Skeletal muscle satellite cell (primary cell): Measurements from ENCODE around the gene EEFSEC.

ENCODE experiments used
- H3K27me3 ChIP-seq: 2 replicates; pipeline ENCODE4 v1.7.0; 2013; ENCODE audit warnings: low read length; ENCODE audit not compliant: control insufficient read depth, insufficient read depth
- H3K36me3 ChIP-seq: 2 replicates; pipeline ENCODE4 v1.7.0; 2013; ENCODE audit warnings: mild to moderate bottlenecking, control low read depth, low read length; ENCODE audit not compliant: insufficient read depth
- H3K4me1 ChIP-seq: 2 replicates; pipeline ENCODE4 v1.7.0; 2013; ENCODE audit warnings: low read length; ENCODE audit not compliant: control insufficient read depth, insufficient read depth
- H3K4me2 ChIP-seq: 2 replicates; pipeline ENCODE4 v1.7.0; 2013; ENCODE audit warnings: mild to moderate bottlenecking, low read length
- H3K4me3 ChIP-seq: 2 replicates; pipeline ENCODE4 v1.7.0; 2013; ENCODE audit warnings: low read length
- H3K9ac ChIP-seq: 2 replicates; pipeline ENCODE4 v1.7.0; 2013; ENCODE audit warnings: mild to moderate bottlenecking, low read depth, low read length, moderate library complexity
- H3K9me3 ChIP-seq: replicated peaks from 2 replicates; pipeline ENCODE4 v1.7.0; 2013; ENCODE audit warnings: mild to moderate bottlenecking, control low read depth, low read length

Gene EEFSEC

GRCh38 chr3:128175768-128176167 is 22.5 kb downstream of the EEFSEC start:
- Histone ChIP-seq H3K9me3 (no peaks in the 10 kb centered on the region), H3K4me2 (no peak overlapping the region), H3K36me3 (no peaks in the 10 kb centered on the region), H3K4me3 (no peak overlapping the region), H3K4me1 (no peaks in the 10 kb centered on the region), H3K9ac (no peak overlapping the region), H3K27me3 (no peaks in the 10 kb centered on the region)

GRCh38 chr3:128176276-128176833 is 23.1 kb downstream of the EEFSEC start:
- Histone ChIP-seq H3K27me3 (no peaks in the 10 kb centered on the region), H3K4me2 (no peak overlapping the region), H3K9ac (no peak overlapping the region), H3K9me3 (no peaks in the 10 kb centered on the region), H3K4me1 (no peaks in the 10 kb centered on the region), H3K36me3 (no peaks in the 10 kb centered on the region), H3K4me3 (no peak overlapping the region)

- H3K27me3 ChIP-seq: no peaks in the 10 kb centered on the region
- H3K9me3 ChIP-seq: no peaks in the 10 kb centered on the region
- no peak overlapping the region for H3K9ac ChIP-seq
- no peaks in the 10 kb centered on the region for H3K36me3 ChIP-seq
- H3K4me2 ChIP-seq: no peak overlapping the region
- no peaks in the 10 kb centered on the region for H3K4me1 ChIP-seq
- no peak overlapping the region for H3K4me3 ChIP-seq
These were observed 24.6 kb downstream of the EEFSEC start for GRCh38 chr3:128177865-128178264.

GRCh38 chr3:128178782-128179483 is 25.7 kb downstream of the EEFSEC start:
- no peaks in the 10 kb centered on the region for H3K4me1 ChIP-seq
- H3K9me3 ChIP-seq: no peaks in the 10 kb centered on the region
- no peak overlapping the region for H3K4me2 ChIP-seq
- no peak overlapping the region for H3K9ac ChIP-seq
- H3K27me3 ChIP-seq: no peaks in the 10 kb centered on the region
- no peaks in the 10 kb centered on the region for H3K36me3 ChIP-seq
- H3K4me3 ChIP-seq: no peak overlapping the region

GRCh38 chr3:128179484-128179819 is 26.2 kb downstream of the EEFSEC start:
- H3K36me3 ChIP-seq: no peaks in the 10 kb centered on the region
- H3K27me3 ChIP-seq: no peaks in the 10 kb centered on the region
- H3K9me3 ChIP-seq: no peaks in the 10 kb centered on the region
- no peak overlapping the region for H3K9ac ChIP-seq
- H3K4me2 ChIP-seq: no peak overlapping the region
- no peaks in the 10 kb centered on the region for H3K4me1 ChIP-seq
- H3K4me3 ChIP-seq: no peak overlapping the region

GRCh38 chr3:128180436-128180835 is 27.2 kb downstream of the EEFSEC start:
- Histone ChIP-seq H3K4me1 (no peaks in the 10 kb centered on the region), H3K4me2 (no peak overlapping the region), H3K27me3 (no peaks in the 10 kb centered on the region), H3K9me3 (no peaks in the 10 kb centered on the region), H3K9ac (no peak overlapping the region), H3K36me3 (no peaks in the 10 kb centered on the region), H3K4me3 (no peak overlapping the region)

GRCh38 chr3:128180913-128181312 is 27.6 kb downstream of the EEFSEC start:
- no peaks in the 10 kb centered on the region for H3K36me3 ChIP-seq
- H3K4me1 ChIP-seq: no peaks in the 10 kb centered on the region
- no peak overlapping the region for H3K9ac ChIP-seq
- no peak overlapping the region for H3K4me2 ChIP-seq
- no peaks in the 10 kb centered on the region for H3K9me3 ChIP-seq
- H3K4me3 ChIP-seq: no peak overlapping the region
- H3K27me3 ChIP-seq: no peaks in the 10 kb centered on the region

- Histone ChIP-seq H3K27me3 (no peaks in the 10 kb centered on the region), H3K9ac (no peak overlapping the region), H3K36me3 (no peaks in the 10 kb centered on the region), H3K4me3 (no peak overlapping the region), H3K4me1 (no peaks in the 10 kb centered on the region), H3K9me3 (no peaks in the 10 kb centered on the region), H3K4me2 (no peak overlapping the region)
These were observed 29.4 kb downstream of the EEFSEC start for GRCh38 chr3:128182656-128183055.

- no peak overlapping the region for H3K4me2 ChIP-seq
- no peaks in the 10 kb centered on the region for H3K36me3 ChIP-seq
- no peaks in the 10 kb centered on the region for H3K9me3 ChIP-seq
- H3K4me3 ChIP-seq: no peak overlapping the region
- H3K4me1 ChIP-seq: no peaks in the 10 kb centered on the region
- H3K27me3 ChIP-seq: no peaks in the 10 kb centered on the region
- H3K9ac ChIP-seq: no peak overlapping the region
These were observed 32.6 kb downstream of the EEFSEC start for GRCh38 chr3:128185630-128186447.

- Histone ChIP-seq H3K27me3 (no peaks in the 10 kb centered on the region), H3K9ac (no peak overlapping the region), H3K4me1 (no peaks in the 10 kb centered on the region), H3K36me3 (no peaks in the 10 kb centered on the region), H3K9me3 (no peaks in the 10 kb centered on the region), H3K4me2 (no peak overlapping the region), H3K4me3 (no peak overlapping the region)
These were observed 34.2 kb downstream of the EEFSEC start for GRCh38 chr3:128187495-128187894.

- no peaks in the 10 kb centered on the region for H3K36me3 ChIP-seq
- H3K4me3 ChIP-seq: no peak overlapping the region
- no peak overlapping the region for H3K9ac ChIP-seq
- no peak overlapping the region for H3K4me2 ChIP-seq
- no peaks in the 10 kb centered on the region for H3K9me3 ChIP-seq
- no peaks in the 10 kb centered on the region for H3K4me1 ChIP-seq
- no peaks in the 10 kb centered on the region for H3K27me3 ChIP-seq
These were observed 35.0 kb downstream of the EEFSEC start for GRCh38 chr3:128188326-128188725.
